Kidney capillary endothelial cell (primary cell): ENCODE data around the gene FHOD3.

Experiments
- DNase-seq: peaks from one replicate; pipeline ENCODE4 v3.0.0-alpha.2; 2018; ENCODE audit warnings: low spot score

The FHOD3 gene

DNA sequence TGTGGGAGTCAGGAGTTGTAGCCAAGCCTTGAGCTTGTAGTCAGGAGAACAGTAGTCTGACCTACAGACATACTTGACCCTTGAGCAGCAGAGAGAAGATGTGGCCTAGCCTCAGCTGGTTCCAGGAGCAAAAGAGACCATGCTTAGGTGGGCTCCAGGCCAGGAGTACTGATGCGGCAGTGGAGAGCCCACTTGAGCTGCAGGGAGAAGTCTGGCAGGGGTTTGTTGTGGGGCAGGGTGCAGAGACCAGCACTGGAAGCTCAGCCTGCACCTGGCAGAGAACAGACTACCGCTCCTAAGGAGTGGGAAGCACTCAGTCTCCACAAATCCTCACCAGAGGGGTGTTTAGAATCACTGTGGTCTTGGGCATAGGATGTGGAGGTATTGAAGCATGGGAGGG lies 333.4 kb downstream of the FHOD3 start:
- DNase-seq = no peak

GRCh38 chr18:36633961-36634412 lies 336.5 kb downstream of the FHOD3 start:
- no peak for DNase-seq

GRCh38 chr18:36634573-36635216 lies 337.2 kb downstream of the FHOD3 start:
- no peak for DNase-seq

- no peak for DNase-seq
Measured at GRCh38 chr18:36635414-36636096, 338.0 kb downstream of the FHOD3 start.

DNA sequence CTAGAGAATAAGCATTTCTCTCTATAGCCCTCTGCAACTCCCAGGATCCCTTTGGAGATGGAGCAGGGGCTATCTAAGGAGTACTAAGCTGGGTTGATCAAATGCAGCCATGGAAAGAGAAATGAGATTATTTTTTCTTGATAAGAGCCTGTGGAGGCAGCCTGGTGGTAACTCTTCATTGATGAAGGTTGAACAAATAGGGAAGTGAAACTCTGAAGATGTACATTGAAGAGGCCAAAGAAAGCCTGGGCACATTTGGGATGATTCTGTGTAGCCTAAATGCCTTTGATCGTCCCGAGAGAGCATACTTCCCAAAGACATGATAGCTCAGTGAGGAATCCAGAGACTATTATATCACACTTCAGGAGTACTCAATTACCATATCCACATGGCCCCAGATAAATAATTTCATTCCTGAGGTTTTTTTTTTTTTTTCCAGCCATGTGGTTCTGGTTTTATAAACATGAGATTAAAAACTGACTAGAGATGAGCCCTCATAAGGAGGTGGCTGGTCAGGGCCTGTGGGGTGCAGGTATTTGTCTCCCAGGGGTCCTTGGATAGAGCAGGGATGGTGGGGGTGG lies 338.8 kb downstream of the FHOD3 start:
- DNase-seq = no peak

DNA sequence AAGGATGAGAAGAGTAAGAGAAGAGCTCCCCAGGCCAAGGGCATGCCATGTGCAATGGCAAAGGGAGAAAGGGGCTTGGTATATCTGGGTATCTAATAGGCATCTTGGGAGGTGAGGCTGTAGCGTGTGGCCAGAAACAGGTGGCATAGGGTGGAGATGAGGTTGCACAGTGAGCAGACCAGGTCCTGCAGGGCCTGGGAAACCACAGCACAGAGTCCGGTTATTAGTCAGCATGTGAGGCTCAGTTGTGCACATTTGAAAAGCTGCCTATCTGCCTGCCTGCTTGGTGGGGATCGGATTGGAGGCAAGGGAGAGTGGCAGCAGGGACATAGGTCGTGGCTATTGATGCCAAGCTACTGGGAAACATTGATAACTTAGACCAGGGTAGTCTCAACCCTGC lies 340.7 kb downstream of the FHOD3 start:
- DNase-seq = no peak

GRCh38 chr18:36640021-36640952 lies 342.8 kb downstream of the FHOD3 start:
- DNase-seq = no peak

GRCh38 chr18:36643061-36643460 lies 345.5 kb downstream of the FHOD3 start:
- no peak for DNase-seq

DNA sequence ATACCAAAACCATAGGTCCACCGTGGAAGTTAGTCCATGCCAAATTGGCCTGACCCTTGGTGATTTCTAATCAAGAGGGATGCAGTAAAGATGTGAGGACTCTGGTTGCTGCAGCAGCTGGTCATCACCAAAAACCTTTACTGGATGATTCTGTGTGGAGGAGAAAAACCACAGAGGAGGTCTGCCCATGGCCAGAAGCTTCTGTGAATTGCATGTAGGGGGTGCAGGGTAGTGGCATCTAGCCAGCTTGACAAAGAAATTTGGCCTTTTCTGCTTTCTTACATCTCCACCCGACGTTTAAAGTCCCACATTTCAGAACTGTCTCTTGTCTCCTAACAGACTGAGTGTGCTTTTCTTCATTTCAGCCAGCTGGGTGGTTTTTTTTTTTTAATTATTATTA lies 351.3 kb downstream of the FHOD3 start:
- DNase-seq = no peak

GRCh38 chr18:36649205-36649604 lies 351.7 kb downstream of the FHOD3 start:
- DNase-seq = no peak

DNA sequence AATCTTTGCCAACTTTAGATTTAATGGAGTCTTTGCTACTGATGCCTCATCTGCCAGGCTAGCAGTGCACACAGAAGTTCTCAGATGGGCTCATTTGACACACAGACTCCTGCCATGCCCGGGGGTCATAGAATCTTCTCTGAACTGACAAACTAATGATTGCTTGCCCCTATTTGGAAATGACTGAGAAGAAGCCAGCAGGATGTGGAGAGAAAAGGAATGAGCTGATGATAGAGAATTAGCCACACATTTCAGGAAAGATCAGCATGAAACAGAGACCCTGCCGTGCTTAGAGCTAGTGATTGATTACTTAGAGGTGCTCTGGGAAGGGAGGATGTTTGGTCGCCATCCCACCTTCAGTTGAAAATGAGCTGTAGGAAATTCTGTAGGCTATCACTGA lies 352.8 kb downstream of the FHOD3 start:
- DNase-seq = no peak

- no peak for DNase-seq
Measured at GRCh38 chr18:36650906-36651305, 353.4 kb downstream of the FHOD3 start.

GRCh38 chr18:36652503-36652902 lies 355.0 kb downstream of the FHOD3 start:
- DNase-seq = no peak

DNA sequence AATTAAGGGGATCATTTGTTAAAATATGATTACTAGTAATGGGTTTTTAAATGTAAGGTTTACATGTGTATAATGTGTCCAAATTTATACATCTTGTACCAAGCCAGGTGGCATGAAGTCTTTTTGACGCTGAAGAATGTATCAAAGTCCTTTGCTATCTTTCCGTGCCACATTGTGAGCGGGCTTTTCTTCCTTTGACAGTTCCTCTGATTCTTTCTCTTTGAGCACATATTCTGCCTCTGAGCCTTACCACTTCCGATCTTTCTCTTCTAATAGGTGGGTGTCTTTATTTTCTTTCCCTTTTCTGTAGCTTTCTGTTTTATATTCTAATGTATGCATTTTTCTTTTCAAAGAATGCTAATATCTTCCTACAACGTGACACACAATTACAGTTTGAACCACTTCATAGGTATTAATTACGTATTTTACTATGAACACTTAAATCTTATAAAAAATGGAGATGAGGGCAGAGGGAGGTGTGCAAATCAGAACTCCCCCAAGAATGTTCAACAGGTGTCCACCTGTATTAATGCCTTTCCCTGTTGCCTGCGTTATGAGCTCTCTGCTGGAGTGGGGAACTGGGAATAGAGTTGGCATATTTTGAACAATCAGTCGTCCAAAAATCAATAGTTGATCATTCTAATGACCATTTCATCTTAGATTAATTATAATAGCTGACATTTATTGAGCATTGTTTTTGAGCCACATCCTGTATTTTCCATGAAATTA lies 355.8 kb downstream of the FHOD3 start:
- DNase-seq = no peak

DNA sequence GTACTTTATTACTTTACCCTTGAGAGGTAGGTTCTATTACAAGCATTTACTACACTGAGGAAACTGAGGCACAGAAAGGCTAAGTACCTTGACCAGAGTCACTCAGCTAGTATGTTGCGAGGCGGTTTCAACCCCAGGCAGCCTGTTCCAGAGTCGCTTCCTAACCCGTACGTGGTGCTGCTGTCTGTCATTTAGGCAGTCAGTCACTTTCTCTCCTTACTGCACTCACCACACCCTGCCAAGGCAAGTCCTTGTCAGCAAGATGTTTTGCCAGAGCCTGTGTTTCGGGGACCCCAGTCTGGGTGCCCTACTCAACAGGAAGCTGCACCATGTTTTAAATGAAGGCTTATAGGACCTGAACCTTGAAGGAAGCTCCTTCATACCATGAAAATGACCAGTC lies 356.4 kb downstream of the FHOD3 start:
- DNase-seq = no peak

GRCh38 chr18:36655074-36655473 lies 357.6 kb downstream of the FHOD3 start:
- DNase-seq = no peak

- DNase-seq = no peak
Measured at GRCh38 chr18:36655930-36656329, 358.4 kb downstream of the FHOD3 start.

GRCh38 chr18:36658611-36659010 lies 361.1 kb downstream of the FHOD3 start:
- no peak for DNase-seq

DNA sequence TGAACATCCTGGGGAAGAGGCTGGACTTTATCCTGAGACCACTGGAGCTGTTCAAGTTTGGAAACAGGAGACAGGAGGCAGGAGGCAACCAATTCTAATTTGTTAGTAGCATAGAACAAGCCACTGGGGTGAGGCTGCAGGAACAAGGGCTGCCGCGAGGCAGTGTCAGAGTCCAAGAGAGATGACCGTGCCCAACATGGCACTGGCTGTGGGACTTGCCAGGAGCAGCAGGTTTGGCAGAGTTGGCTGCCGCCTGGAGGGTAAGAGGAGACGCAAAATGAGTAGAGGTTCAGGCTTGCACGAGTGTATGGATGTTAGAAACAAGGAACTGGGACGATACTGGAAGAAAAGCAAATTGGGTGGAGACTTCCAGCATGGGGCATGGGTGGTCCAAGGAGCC lies 362.8 kb downstream of the FHOD3 start:
- DNase-seq = no peak

GRCh38 chr18:36661999-36662398 lies 364.5 kb downstream of the FHOD3 start:
- no peak for DNase-seq

DNA sequence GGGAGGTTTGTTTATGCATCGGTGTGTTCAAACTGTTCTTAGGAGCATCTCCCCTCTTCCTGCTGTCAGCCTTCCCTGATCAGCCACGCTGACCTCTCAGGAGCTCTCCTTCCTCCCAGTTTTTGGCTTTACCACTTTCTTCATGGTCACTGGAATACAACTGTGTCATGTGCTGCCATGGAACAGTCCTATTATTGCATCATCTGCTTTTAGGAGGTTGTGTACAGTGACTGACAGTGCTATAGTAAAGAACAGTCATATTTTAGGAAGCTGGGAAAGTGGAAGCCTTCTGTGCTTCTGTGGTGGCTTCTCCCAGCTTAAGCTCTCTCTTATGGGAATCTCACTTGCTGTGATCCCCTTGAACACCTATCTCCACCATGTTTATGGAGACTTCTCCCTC lies 365.8 kb downstream of the FHOD3 start:
- no peak for DNase-seq

DNA sequence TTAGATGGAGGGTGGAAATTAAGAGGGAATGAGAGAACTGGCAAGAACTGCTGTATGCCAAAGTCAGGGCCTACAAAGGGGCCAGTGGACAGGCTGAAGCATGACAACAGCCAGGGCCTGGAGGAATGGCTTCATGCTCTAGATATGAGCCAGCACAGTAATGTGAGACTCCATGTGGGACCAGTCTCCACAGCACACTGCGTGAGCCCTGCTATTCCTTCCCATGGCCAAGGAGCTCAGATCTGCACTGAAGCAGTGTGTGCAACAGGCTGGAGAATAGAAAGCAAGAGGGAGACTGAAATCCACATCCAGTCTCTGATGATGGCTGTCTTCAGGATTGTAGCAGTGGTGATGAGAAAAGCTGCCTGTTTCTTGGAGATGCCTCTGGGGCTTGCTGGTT lies 368.4 kb downstream of the FHOD3 start:
- DNase-seq = no peak
